CD14-positive monocyte (primary cell): ENCODE data around the gene SFI1. TPM values are rescaled to one million over a fixed set of nuclear protein-coding genes. Genes with fewer than 3 reads are reported as not detected.
A peak's percentile ranks its signal among the peaks of the same experiment; 100 is the strongest.

Experiments
- DNase-seq, 3 donors: peaks; one replicate each; pipeline ENCODE4 v3.0.0-alpha.2; 2011 to 2022
- H2AFZ ChIP-seq: 2 replicates; pipeline ENCODE4 v1.6.0; 2012; ENCODE audit warnings: mild to moderate bottlenecking, low read depth, low read length, inconsistent platforms; ENCODE audit not compliant: insufficient read depth, poor library complexity, severe bottlenecking
- H3K27ac ChIP-seq, 2 donors: 1 replicate in 1 of 2; 2 replicates in 1 of 2; pipeline ENCODE4 v1.5.1; 2012 to 2013; ENCODE audit warnings: low read length in 2 of 2, control low read depth in 1 of 2, inconsistent platforms in 1 of 2, low read depth in 1 of 2, mild to moderate bottlenecking in 1 of 2
- H3K27me3 ChIP-seq, 2 donors: one replicate each; pipeline versions ENCODE4 v1.6.0 to v1.6.1; 2011 to 2013; ENCODE audit warnings: low read length in 2 of 2; ENCODE audit not compliant: control insufficient read depth in 2 of 2, insufficient read depth in 2 of 2
- H3K36me3 ChIP-seq, 2 donors: replicated peaks in 1 of 2; 1 replicate in 1 of 2; 2 replicates in 1 of 2; pipeline versions ENCODE4 v1.5.1 to v1.6.1; 2012 to 2013; ENCODE audit warnings: low read length in 2 of 2, control low read depth in 1 of 2, inconsistent platforms in 1 of 2, mild to moderate bottlenecking in 1 of 2; ENCODE audit not compliant: insufficient read depth in 2 of 2, control insufficient read depth in 1 of 2
- H3K4me1 ChIP-seq, 2 donors: 1 replicate in 1 of 2; 2 replicates in 1 of 2; pipeline versions ENCODE4 v1.5.1 to v1.6.1; 2012 to 2013; ENCODE audit warnings: low read length in 2 of 2, control low read depth in 1 of 2, inconsistent platforms in 1 of 2, mild to moderate bottlenecking in 1 of 2, moderate library complexity in 1 of 2; ENCODE audit not compliant: insufficient read depth in 2 of 2, control insufficient read depth in 1 of 2
- H3K4me2 ChIP-seq: replicated peaks from 2 replicates; pipeline ENCODE3; 2012; ENCODE audit warnings: low read length, moderate library complexity, mild to moderate bottlenecking; ENCODE audit not compliant: poor library complexity, severe bottlenecking; ENCODE audit errors: extremely low read depth
- H3K4me3 ChIP-seq, 3 experiments: fragments of 200-600 bp in 1 of 3; sonication (generic) in 1 of 3; replicated peaks in 1 of 3; 1 replicate in 2 of 3; 2 replicates in 1 of 3; pipeline ENCODE4 v1.5.1; 2011 to 2013; ENCODE audit warnings: low read length in 3 of 3, mild to moderate bottlenecking in 3 of 3, control low read depth in 2 of 3, low read depth in 2 of 3, inconsistent platforms in 1 of 3, moderate library complexity in 1 of 3
- H3K79me2 ChIP-seq: 2 replicates; pipeline ENCODE4 v1.6.0; 2012; ENCODE audit warnings: mild to moderate bottlenecking, control low read depth, inconsistent platforms, low read length, moderate library complexity; ENCODE audit not compliant: insufficient read depth
- H3K9ac ChIP-seq: 2 replicates; pipeline ENCODE4 v1.6.0; 2017; ENCODE audit warnings: low read length, mild to moderate bottlenecking; ENCODE audit not compliant: insufficient read depth, poor library complexity, severe bottlenecking
- H3K9me3 ChIP-seq, 2 donors: replicated peaks in 1 of 2; 1 replicate in 1 of 2; 2 replicates in 1 of 2; pipeline versions ENCODE4 v1.5.1 to v1.6.1; 2012 to 2013; ENCODE audit warnings: low read length in 2 of 2, control low read depth in 1 of 2; ENCODE audit not compliant: control insufficient read depth in 1 of 2, insufficient read depth in 1 of 2
- H4K20me1 ChIP-seq: 2 replicates; pipeline ENCODE4 v1.6.0; 2012; ENCODE audit warnings: mild to moderate bottlenecking, low read length, control low read depth, moderate library complexity; ENCODE audit not compliant: insufficient read depth
- H3K27ac Mint-ChIP-seq, 7 donors: one replicate each; pipeline ENCODE4 v1.8.0; 2020; ENCODE audit warnings: mild to moderate bottlenecking in 7 of 7, mixed read lengths in 7 of 7, moderate library complexity in 6 of 7, inconsistent platforms in 2 of 7
- H3K27me3 Mint-ChIP-seq, 3 donors: one replicate each; pipeline ENCODE4 v1.8.0; 2021 to 2022; ENCODE audit warnings: low read depth in 3 of 3, mild to moderate bottlenecking in 3 of 3, mixed read lengths in 3 of 3, moderate library complexity in 3 of 3, inconsistent platforms in 1 of 3
- H3K36me3 Mint-ChIP-seq, 2 donors: one replicate each; pipeline ENCODE4 v1.8.0; 2020; ENCODE audit warnings: mixed read lengths in 2 of 2, inconsistent platforms in 1 of 2, mild to moderate bottlenecking in 1 of 2
- H3K4me1 Mint-ChIP-seq: one replicate; pipeline ENCODE4 v1.8.0; 2020; ENCODE audit warnings: mild to moderate bottlenecking, mixed read lengths
- H3K4me3 Mint-ChIP-seq, 2 donors: one replicate each; pipeline ENCODE4 v1.8.0; 2020; ENCODE audit warnings: mild to moderate bottlenecking in 2 of 2, mixed read lengths in 2 of 2, moderate library complexity in 1 of 2
- H3K9me3 Mint-ChIP-seq, 7 donors: one replicate each; pipeline ENCODE4 v1.8.0; 2020 to 2022; ENCODE audit warnings: mixed read lengths in 7 of 7, mild to moderate bottlenecking in 6 of 7, moderate library complexity in 6 of 7, inconsistent platforms in 2 of 7
- CTCF ChIP-seq: fragments of 200-600 bp; IDR thresholded peaks from one replicate; pipeline ENCODE4 v1.8.0; 2022; ENCODE audit warnings: antibody characterized with exemption, mild to moderate bottlenecking
- WGBS: methylation state at CpG from one replicate; pipeline ENCODE4 v1.1.5; 2013; ENCODE audit warnings: missing lambda C conversion rate; ENCODE audit not compliant: insufficient coverage; 5-methylcytosine and 5-hydroxymethylcytosine counted together
- intact Hi-C, 2 donors: fragments of 100-400 bp; cut with micrococcal nuclease; formaldehyde crosslinking; loops; one replicate each; pipeline versions ENCODE4 v1.15.0 to v1.15.1; 2023
- polyA plus RNA-seq, 3 donors: library from polyadenylated mRNA; depleted of rRNA in 1 of 3; unstranded in 2 of 3; stranded (reverse) in 1 of 3; fragments of 300-500 nt in 2 of 3; fragments of >200 nt in 1 of 3; fragmentation: Illumina TruSeq in 2 of 3; gene quantifications; 1 replicate in 2 of 3; 2 replicates in 1 of 3; pipeline ENCODE4 v1.2.3, GENCODE V29; 2012 to 2021

The SFI1 gene
- polyA plus RNA-seq, 3 donors = 1.7 to 43.4 (median 3.6) TPM

GRCh38 chr22:31604137-31604705 lies 107.9 kb downstream of the SFI1 start:
- Histone ChIP-seq H3K9ac (no peak overlapping the region), H3K4me2 (no peak overlapping the region), H3K27me3 (no peaks in the 10 kb centered on the region), H2AFZ (no peak overlapping the region), H3K36me3 (peaks cover 19 to 40% of the 10 kb centered on the region in 2 donors), H3K4me3 (no peak overlapping the region), H3K27ac (no peak overlapping the region), H3K79me2 (no peaks in the 10 kb centered on the region), H3K4me1 (no peaks in the 10 kb centered on the region), H4K20me1 (no peaks in the 10 kb centered on the region), H3K9me3 (no peaks in the 10 kb centered on the region)
- H3K36me3 Mint-ChIP-seq = peaks cover 36 to 41% of the 10 kb centered on the region in 2 donors
- no peak overlapping the region for H3K4me3 Mint-ChIP-seq
- 89% methylated on average over 10 of the region's 14 CpGs for WGBS
- intact Hi-C loops = no loop called here
- H3K4me1 Mint-ChIP-seq = no peaks in the 10 kb centered on the region
- TF ChIP-seq CTCF = no peak
- H3K9me3 Mint-ChIP-seq = no peaks in the 10 kb centered on the region
- H3K27me3 Mint-ChIP-seq = peaks cover 0 to 5% (median 1%) of the 10 kb centered on the region in 3 donors
- no peak for DNase-seq
- no peak overlapping the region for H3K27ac Mint-ChIP-seq

- no peak overlapping the region for H2AFZ ChIP-seq
- H3K4me3 ChIP-seq = no peak overlapping the region
- no peaks in the 10 kb centered on the region for H3K4me1 ChIP-seq
- no peak overlapping the region for H3K9ac ChIP-seq
- H3K27me3 ChIP-seq = no peaks in the 10 kb centered on the region
- no peak for DNase-seq
- no peak for TF ChIP-seq CTCF
- Mint-ChIP-seq H3K9me3 (no peaks in the 10 kb centered on the region), H3K27me3 (peaks cover 0 to 5% (median 1%) of the 10 kb centered on the region in 3 donors), H3K4me1 (no peaks in the 10 kb centered on the region), H3K4me3 (no peak overlapping the region), H3K27ac (peak overlapping the region in 1 of 7 donors; percentile 33), H3K36me3 (peaks cover 38 to 44% of the 10 kb centered on the region in 2 donors)
- no peaks in the 10 kb centered on the region for H3K9me3 ChIP-seq
- no peak overlapping the region for H3K27ac ChIP-seq
- H3K36me3 ChIP-seq = peaks cover 19 to 40% of the 10 kb centered on the region in 2 donors
- no peaks in the 10 kb centered on the region for H4K20me1 ChIP-seq
- H3K79me2 ChIP-seq = no peaks in the 10 kb centered on the region
- intact Hi-C loops = no loop called here
- WGBS = 85% methylated on average over 15 of the region's 17 CpGs
- H3K4me2 ChIP-seq = no peak overlapping the region
These were observed 108.7 kb downstream of the SFI1 start for GRCh38 chr22:31604746-31605705.
